NB4 (cell line): ENCODE measurements around the gene EPHA10.

Experiments used
- CTCF ChIP-seq: IDR thresholded peaks from one replicate; pipeline ENCODE4 v1.5.1; 2012; ENCODE audit warnings: low read depth, low read length
- MYC ChIP-seq: IDR thresholded peaks from 2 replicates; pipeline ENCODE4 v1.6.1; 2011; ENCODE audit warnings: low read depth, low read length
- POLR2A ChIP-seq: IDR thresholded peaks from 2 replicates; pipeline ENCODE4 v1.6.1; 2011; ENCODE audit warnings: mild to moderate bottlenecking; ENCODE audit not compliant: insufficient read length; ENCODE audit errors: extremely low read depth

GRCh38 chr1:37764414-37764825, 500 bp downstream of the EPHA10 start:
- TF ChIP-seq CTCF (no peak), POLR2A (no peak), MYC (no peak)
